Measurements from ENCODE around the gene KPTN.

KPTN gene

GRCh38 chr19:47509170-47509847 lies 25.3 kb upstream of the KPTN start:
- DNase-seq (ENCODE audit: low spot score): no peak

- DNase-seq (ENCODE audit: low spot score): no peak
These were observed 24.7 kb upstream of the KPTN start for GRCh38 chr19:47508721-47509120.

DNA sequence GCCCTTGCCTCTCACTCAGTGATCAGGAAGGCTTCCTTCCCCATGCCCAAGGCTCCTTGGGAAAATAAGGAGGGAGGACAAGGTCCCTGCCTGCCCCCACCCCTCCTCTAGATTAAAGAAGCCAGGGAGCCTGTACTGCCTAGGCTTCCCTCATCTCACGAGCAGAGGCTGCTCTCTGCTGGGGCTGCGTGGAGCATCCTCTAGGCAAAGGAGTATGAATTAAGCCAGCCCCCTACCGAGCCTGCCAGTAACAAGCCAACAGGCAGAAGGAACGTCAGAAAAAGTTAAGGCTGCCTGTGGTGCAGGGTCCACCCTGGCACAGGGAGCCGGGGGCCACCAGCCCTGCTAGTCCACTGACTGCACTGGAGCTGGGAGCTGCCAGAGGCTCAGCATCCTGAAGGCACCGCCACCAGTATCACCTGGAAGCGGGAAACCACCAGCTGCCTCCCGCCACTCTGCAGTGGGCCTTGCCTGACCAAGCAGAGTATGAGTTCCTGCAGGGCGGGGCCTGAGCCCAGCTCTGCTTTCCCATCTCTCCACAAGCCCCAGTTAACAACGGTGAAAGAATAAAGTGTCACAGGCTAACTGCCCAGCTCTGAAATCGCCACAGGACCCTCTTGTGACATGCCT lies 24.0 kb upstream of the KPTN start:
- peak; percentile 71 for DNase-seq (ENCODE audit: low spot score)

DNA sequence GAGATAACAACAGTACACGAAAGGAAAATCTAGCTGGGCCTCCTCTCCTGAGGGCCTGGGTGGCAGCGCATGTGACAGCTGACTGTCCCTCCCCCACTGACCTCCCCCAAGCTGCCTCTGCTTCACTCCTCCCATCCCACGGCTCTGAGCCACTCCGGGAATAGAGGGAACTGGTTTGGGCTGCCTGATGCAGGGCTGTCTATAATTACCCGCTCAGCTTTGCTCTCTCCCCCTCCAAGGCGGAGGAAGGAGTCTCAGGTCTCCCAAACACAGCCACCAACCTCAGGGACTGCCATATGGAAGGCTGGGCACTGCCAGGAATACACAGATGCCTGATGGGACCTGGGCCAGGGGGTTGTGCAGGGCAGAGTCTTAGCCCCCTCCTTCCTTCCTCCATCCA lies 23.0 kb upstream of the KPTN start:
- no peak for DNase-seq (ENCODE audit: low spot score)

- DNase-seq (ENCODE audit: low spot score): no peak
These were observed 22.4 kb upstream of the KPTN start for GRCh38 chr19:47506459-47506858.

- DNase-seq (ENCODE audit: low spot score): no peak
These were observed 21.5 kb upstream of the KPTN start for GRCh38 chr19:47505506-47505905.

DNA sequence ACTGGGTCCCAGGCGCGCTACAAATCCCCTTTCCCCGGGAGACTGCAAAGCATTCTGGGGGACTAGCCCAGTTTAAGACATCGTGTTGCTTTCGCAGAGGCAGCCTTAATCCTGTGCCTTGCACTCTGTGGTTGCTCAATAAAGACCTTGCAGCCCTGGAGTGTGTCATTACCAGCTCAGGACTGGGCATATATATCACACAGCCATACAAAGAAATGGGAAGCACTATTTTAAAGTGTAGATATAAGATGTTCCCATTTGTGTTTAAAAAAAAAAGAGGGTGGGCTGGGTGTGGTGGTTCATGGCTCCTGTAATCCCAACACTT lies 19.8 kb upstream of the KPTN start:
- no peak for DNase-seq (ENCODE audit: low spot score)

GRCh38 chr19:47503130-47503825 lies 19.3 kb upstream of the KPTN start:
- DNase-seq (ENCODE audit: low spot score): no peak

- DNase-seq (ENCODE audit: low spot score): no peak
These were observed 16.1 kb upstream of the KPTN start for GRCh38 chr19:47499863-47500830.

DNA sequence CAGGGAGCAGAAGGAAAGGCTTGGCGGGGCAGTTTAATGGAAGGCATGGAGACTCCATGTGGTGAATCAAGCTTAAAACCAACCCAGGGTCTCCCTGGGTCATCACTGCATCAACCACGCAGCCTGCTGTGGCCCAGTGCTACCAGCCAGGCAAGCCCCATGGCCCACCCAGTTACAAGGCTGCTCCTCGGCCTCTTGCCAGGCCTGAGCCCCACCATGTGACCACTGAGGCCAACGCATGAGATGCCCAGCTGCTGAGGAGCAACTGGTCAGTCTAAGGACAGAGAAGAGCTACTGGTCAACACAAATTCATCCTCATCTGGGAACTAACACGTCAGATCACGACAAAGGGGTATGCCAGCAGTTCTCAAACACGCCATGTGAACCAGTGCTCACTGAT lies 15.4 kb upstream of the KPTN start:
- DNase-seq (ENCODE audit: low spot score): no peak

GRCh38 chr19:47498561-47498960 lies 14.5 kb upstream of the KPTN start:
- no peak for DNase-seq (ENCODE audit: low spot score)

DNA sequence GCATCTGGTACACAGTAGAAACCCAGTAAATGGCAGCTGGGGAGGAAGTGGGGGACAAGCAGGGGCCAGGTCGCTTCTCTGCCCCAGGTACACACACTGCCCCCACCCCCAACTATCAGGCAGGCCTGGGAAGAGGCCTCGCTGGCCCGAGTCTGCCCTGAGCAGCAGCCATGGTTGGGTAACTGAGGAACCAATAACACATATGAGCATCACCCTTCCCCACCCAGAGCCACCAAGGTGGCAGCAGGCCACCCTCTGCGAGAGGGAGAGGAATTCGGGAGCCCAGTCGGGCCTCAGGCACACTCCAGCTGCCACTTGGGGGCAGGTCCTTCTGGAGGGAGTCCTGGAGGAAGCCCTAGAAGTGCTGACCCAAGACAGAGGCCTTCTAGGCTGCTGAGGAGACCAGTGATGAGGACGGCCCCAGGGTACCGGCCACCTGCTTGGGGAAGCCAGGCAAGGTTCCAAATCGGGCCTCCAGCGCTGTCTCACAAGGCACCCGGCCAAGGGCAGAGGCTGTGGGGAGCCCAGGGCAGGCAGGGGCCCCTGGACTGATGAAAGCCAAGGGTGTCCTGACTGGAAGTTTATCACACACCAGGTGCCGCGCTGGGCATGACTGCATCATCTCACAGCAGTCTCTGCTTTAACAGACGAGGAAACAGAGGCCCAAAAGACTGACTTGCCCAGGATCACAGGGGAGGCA lies 14.0 kb upstream of the KPTN start:
- DNase-seq (ENCODE audit: low spot score): no peak

GRCh38 chr19:47497050-47497766 lies 13.2 kb upstream of the KPTN start:
- DNase-seq (ENCODE audit: low spot score): no peak

DNA sequence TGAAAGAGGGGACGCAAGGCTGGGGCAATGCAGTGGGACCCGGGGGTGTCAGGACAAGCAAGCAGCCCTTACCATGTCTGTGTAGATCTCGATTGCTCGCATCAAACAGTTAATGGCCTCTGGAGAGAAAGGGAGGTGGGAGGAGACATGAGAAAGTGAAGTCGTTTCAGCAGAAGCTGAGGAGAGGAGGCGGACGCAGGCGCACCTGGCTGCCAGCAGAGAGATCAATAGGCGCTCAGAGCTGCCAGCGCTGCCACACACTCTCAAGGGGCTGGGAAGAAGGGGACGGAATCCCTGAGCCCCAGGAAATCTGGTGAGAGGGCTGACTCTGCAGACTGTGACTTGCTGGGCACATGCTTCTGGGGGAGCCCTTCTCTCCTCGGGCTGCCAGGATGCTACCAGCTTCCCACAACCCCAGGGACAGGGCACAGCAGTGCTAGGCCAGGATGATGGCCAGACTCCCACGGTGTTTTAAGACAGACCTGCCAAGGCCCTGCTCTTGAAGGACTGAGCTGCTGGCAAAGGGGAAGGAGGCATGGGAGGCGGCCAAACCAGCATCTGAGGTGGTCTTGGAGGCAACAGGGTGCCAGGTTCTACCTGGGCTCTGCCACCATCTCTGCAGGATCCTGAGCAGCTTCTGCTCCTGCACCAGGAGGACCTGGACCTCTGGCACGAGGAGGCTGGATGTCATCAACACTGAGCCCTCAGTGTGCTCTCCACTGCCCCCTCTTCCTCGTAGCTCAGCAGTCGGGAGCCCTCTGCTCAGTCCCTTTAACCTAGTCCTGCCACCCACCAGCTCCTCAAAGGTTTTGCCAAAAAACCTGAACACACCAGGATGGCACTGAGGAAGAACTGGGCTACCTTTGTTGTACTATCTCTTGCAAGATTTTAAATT lies 11.7 kb upstream of the KPTN start:
- no peak for DNase-seq (ENCODE audit: low spot score)

DNA sequence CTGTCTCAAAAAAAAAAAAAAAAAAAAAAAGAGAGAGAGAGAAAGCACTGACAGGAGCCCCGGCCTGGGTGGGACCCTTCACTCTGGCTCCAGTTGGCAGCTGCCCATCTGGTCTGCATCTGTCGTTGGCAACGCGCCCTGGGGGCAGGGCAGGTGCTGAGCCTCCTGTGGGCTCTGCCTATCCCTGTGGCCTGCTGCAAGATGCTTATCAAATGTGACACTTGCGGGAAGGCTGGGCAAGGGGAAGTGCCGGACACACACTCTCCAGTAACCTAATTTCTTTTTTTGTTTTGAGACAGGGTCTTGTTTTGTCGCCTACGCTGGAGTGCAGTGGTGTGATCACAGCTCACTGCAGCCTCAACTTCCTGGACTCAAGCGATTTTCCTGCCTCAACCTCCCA lies 10.7 kb upstream of the KPTN start:
- DNase-seq (ENCODE audit: low spot score): no peak

DNA sequence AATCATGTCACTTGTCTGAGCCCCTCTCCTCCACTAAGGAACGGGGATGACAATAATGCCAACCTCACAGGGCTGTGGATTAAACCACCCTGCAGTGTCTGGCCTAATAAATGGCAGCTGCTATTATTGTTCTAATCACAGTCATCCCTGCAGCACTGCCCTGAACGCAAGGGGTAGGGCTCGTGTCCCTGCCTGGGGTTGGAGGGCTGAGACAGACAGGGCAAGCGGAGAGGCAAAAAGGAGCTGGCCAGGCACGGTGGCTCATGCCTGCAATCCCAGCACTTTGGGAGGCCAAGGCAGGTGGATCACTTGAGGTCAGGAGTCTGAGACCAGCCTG lies 10.2 kb upstream of the KPTN start:
- no peak for DNase-seq (ENCODE audit: low spot score)

DNA sequence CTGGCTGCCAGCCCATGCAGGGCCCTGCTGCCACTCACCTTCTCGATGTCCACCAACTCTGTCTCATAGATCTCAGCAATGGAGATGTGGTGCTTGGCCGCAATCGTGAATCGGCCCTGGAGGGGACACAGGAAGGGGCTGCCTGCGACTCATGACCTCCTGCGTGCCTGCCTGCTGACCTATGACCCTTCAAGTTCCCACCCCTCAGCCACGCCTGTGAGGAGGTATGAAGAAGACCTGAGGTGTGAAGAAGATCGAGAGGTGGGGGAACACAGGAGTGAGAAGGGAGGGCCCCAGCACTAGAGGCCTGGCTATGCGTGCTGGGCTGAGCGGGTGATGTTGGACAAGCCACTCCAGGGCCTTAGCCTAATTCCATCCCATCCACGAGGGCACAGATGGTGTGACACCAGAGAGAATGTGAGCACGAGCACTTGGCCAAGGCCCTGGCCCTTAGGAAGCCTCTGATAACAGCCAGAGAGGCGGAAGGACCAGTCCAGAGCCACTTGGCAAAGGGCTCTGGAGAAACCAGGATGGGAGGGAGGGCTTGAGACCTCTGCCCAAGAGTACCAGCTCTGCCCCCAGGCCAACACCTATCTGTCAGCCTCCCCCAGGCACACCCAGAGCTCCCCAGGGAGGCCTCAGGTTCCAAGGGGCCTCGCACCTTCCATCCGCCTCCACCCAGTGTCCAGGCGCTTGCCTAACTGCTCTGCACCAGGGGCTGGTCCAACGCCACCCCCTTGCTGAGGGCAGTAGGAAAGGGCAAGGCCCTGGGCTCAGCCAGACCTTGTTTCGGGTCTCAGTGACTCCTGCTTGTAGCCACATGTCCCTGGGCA lies 9.6 kb upstream of the KPTN start:
- DNase-seq (ENCODE audit: low spot score): no peak

- no peak for DNase-seq (ENCODE audit: low spot score)
These were observed 8.8 kb upstream of the KPTN start for GRCh38 chr19:47492571-47493377.

Data from Ammon's horn (tissue), 1 donor.